ENCODE results near the gene ECI2.

The ECI2 gene

GRCh38 chr6:4135665-4136353 is 434 bp upstream of the ECI2 start:
- H3K36me3 ChIP-seq (ENCODE audit: insufficient read depth, low read length), result peaks cover 23% of the 10 kb centered on the region
- TF ChIP-seq FOXP2 (optimal IDR thresholded peaks at IDR 0.05; ENCODE audit: control extremely low read depth, extremely low read length, insufficient read depth) (peak; percentile 22), POLR2AphosphoS5 (IDR thresholded peaks at IDR 0.05; ENCODE audit: borderline replicate concordance, low read depth, low read length) (peak; percentile 84), EZH2 (IDR thresholded peaks at IDR 0.05) (no peak)
- H3K9me3 ChIP-seq (ENCODE audit: low read depth, low read length), result no peaks in the 10 kb centered on the region
- H3K27ac ChIP-seq, result no peak overlapping the region
- DNase-seq (ENCODE audit: low read depth, low spot score), result peak; percentile 37
- peak overlapping the region; percentile 21 for H3K9ac ChIP-seq (ENCODE audit: insufficient read length)
- peak overlapping the region; percentile 85 for H3K4me3 ChIP-seq

GRCh38 chr6:4133941-4134838 is 1.2 kb downstream of the ECI2 start:
- Histone ChIP-seq H3K27ac (no peak overlapping the region), H3K36me3 (ENCODE audit: insufficient read depth, low read length) (peaks cover 39% of the 10 kb centered on the region), H3K4me3 (peak overlapping the region; percentile 98), H3K9me3 (ENCODE audit: low read depth, low read length) (no peaks in the 10 kb centered on the region), H3K9ac (ENCODE audit: insufficient read length) (peak overlapping the region; percentile 83)
- TF ChIP-seq POLR2AphosphoS5 (IDR thresholded peaks at IDR 0.05; ENCODE audit: borderline replicate concordance, low read depth, low read length) (no peak), FOXP2 (optimal IDR thresholded peaks at IDR 0.05; ENCODE audit: control extremely low read depth, extremely low read length, insufficient read depth) (no peak), EZH2 (IDR thresholded peaks at IDR 0.05) (no peak)
- no peak for DNase-seq (ENCODE audit: low read depth, low spot score)

GRCh38 chr6:4130357-4130987 is 4.9 kb downstream of the ECI2 start:
- Histone ChIP-seq H3K36me3 (ENCODE audit: insufficient read depth, low read length) (peaks cover 56% of the 10 kb centered on the region), H3K9me3 (ENCODE audit: low read depth, low read length) (no peaks in the 10 kb centered on the region), H3K4me3 (no peak overlapping the region), H3K27ac (no peak overlapping the region), H3K9ac (ENCODE audit: insufficient read length) (no peak overlapping the region)
- no peak for DNase-seq (ENCODE audit: low read depth, low spot score)
- TF ChIP-seq FOXP2 (optimal IDR thresholded peaks at IDR 0.05; ENCODE audit: control extremely low read depth, extremely low read length, insufficient read depth) (no peak), EZH2 (IDR thresholded peaks at IDR 0.05) (no peak), POLR2AphosphoS5 (IDR thresholded peaks at IDR 0.05; ENCODE audit: borderline replicate concordance, low read depth, low read length) (no peak)

- no peaks in the 10 kb centered on the region for H3K9me3 ChIP-seq (ENCODE audit: low read depth, low read length)
- TF ChIP-seq POLR2AphosphoS5 (IDR thresholded peaks at IDR 0.05; ENCODE audit: borderline replicate concordance, low read depth, low read length) (no peak), EZH2 (IDR thresholded peaks at IDR 0.05) (no peak), FOXP2 (optimal IDR thresholded peaks at IDR 0.05; ENCODE audit: control extremely low read depth, extremely low read length, insufficient read depth) (no peak)
- no peak overlapping the region for H3K27ac ChIP-seq
- no peak overlapping the region for H3K9ac ChIP-seq (ENCODE audit: insufficient read length)
- H3K4me3 ChIP-seq, result no peak overlapping the region
- H3K36me3 ChIP-seq (ENCODE audit: insufficient read depth, low read length), result peaks cover 66% of the 10 kb centered on the region
- DNase-seq (ENCODE audit: low read depth, low spot score), result no peak
These were observed 5.9 kb downstream of the ECI2 start for GRCh38 chr6:4129446-4129845.

- DNase-seq (ENCODE audit: low read depth, low spot score), result no peak
- Histone ChIP-seq H3K9me3 (ENCODE audit: low read depth, low read length) (no peaks in the 10 kb centered on the region), H3K9ac (ENCODE audit: insufficient read length) (no peak overlapping the region), H3K36me3 (ENCODE audit: insufficient read depth, low read length) (peaks cover 73% of the 10 kb centered on the region), H3K4me3 (no peak overlapping the region), H3K27ac (no peak overlapping the region)
- TF ChIP-seq POLR2AphosphoS5 (IDR thresholded peaks at IDR 0.05; ENCODE audit: borderline replicate concordance, low read depth, low read length), result no peak
- TF ChIP-seq FOXP2 (optimal IDR thresholded peaks at IDR 0.05; ENCODE audit: control extremely low read depth, extremely low read length, insufficient read depth), result no peak
- no peak for TF ChIP-seq EZH2 (IDR thresholded peaks at IDR 0.05)
These were observed 6.6 kb downstream of the ECI2 start for GRCh38 chr6:4128748-4129147.

- Histone ChIP-seq H3K9me3 (ENCODE audit: low read depth, low read length) (no peaks in the 10 kb centered on the region), H3K36me3 (ENCODE audit: insufficient read depth, low read length) (peaks cover 71% of the 10 kb centered on the region), H3K4me3 (no peak overlapping the region), H3K9ac (ENCODE audit: insufficient read length) (no peak overlapping the region), H3K27ac (no peak overlapping the region)
- no peak for TF ChIP-seq POLR2AphosphoS5 (IDR thresholded peaks at IDR 0.05; ENCODE audit: borderline replicate concordance, low read depth, low read length)
- no peak for TF ChIP-seq EZH2 (IDR thresholded peaks at IDR 0.05)
- no peak for TF ChIP-seq FOXP2 (optimal IDR thresholded peaks at IDR 0.05; ENCODE audit: control extremely low read depth, extremely low read length, insufficient read depth)
- DNase-seq (ENCODE audit: low read depth, low spot score), result no peak
These were observed 7.3 kb downstream of the ECI2 start for GRCh38 chr6:4128072-4128471.

GRCh38 chr6:4125933-4126864 is 9.2 kb downstream of the ECI2 start:
- H3K9ac ChIP-seq (ENCODE audit: insufficient read length), result no peak overlapping the region
- DNase-seq (ENCODE audit: low read depth, low spot score), result no peak

More at GRCh38 chr6:4125933-4126864, 9.2 kb downstream of the ECI2 start:
- no peak overlapping the region for H3K4me3 ChIP-seq
- no peak overlapping the region for H3K27ac ChIP-seq
- H3K36me3 ChIP-seq (ENCODE audit: insufficient read depth, low read length), result peaks cover 71% of the 10 kb centered on the region
- no peaks in the 10 kb centered on the region for H3K9me3 ChIP-seq (ENCODE audit: low read depth, low read length)
- TF ChIP-seq POLR2AphosphoS5 (IDR thresholded peaks at IDR 0.05; ENCODE audit: borderline replicate concordance, low read depth, low read length) (no peak), FOXP2 (optimal IDR thresholded peaks at IDR 0.05; ENCODE audit: control extremely low read depth, extremely low read length, insufficient read depth) (no peak), EZH2 (IDR thresholded peaks at IDR 0.05) (no peak)
